Keratinocyte (primary cell): ENCODE data around the gene FAM120B.

Source experiments
- CTCF ChIP-seq, 3 experiments: IDR thresholded peaks in 1 of 3; conservative IDR thresholded peaks in 1 of 3; optimal IDR thresholded peaks in 1 of 3; 2 replicates in 2 of 3; 3 replicates in 1 of 3; pipeline versions ENCODE3 to v1.5.1; 2011; ENCODE audit warnings: low read length in 3 of 3, mild to moderate bottlenecking in 3 of 3, moderate library complexity in 2 of 3, control low read depth in 1 of 3, inconsistent platforms in 1 of 3; ENCODE audit not compliant: insufficient read depth in 2 of 3; ENCODE audit errors: extremely low read depth in 1 of 3
- EZH2 ChIP-seq: IDR thresholded peaks from one replicate; pipeline ENCODE4 v1.6.1; 2012; ENCODE audit warnings: inconsistent platforms, mild to moderate bottlenecking, low read length, moderate library complexity

GRCh38 chr6:170454512-170455285 lies 148.1 kb downstream of the FAM120B start:
- TF ChIP-seq EZH2 (no peak), CTCF (optimal IDR thresholded peaks at IDR 0.05 in 1 of 3, IDR thresholded peaks at IDR 0.05 in 1 of 3, conservative IDR thresholded peaks at IDR 0.05 in 1 of 3; ENCODE audit: extremely low read depth in 1 of 3, insufficient read depth in 2 of 3, low read length in 3 of 3) (no peak)
